Bronchial epithelial cell (primary cell): ENCODE measurements around the gene SCGB1D1. TPM values are rescaled to one million over a fixed set of nuclear protein-coding genes. Genes with fewer than 3 reads are reported as not detected.

Source experiments
- DNase-seq: peaks from one replicate; pipeline ENCODE4 v3.0.0-alpha.2; 2010; ENCODE audit warnings: low read depth
- FAIRE-seq: peaks from 2 replicates; lab custom pipeline; 2011; peaks lifted over from hg19 to GRCh38; lab: Jason Lieb, UNC
- H3K27me3 ChIP-seq: 2 replicates; pipeline ENCODE4 v1.5.1; 2011; ENCODE audit warnings: low read length; ENCODE audit not compliant: control insufficient read depth, insufficient read depth
- H3K36me3 ChIP-seq: 2 replicates; pipeline ENCODE4 v1.5.1; 2011; ENCODE audit warnings: low read length; ENCODE audit not compliant: control insufficient read depth, insufficient read depth
- H3K4me3 ChIP-seq: 2 replicates; pipeline ENCODE4 v1.5.1; 2011; ENCODE audit warnings: mild to moderate bottlenecking, low read depth, low read length, control low read depth
- total RNA-seq: library from RNA; depleted of rRNA; stranded (reverse); fragments of >200 nt; gene quantifications from 2 replicates; pipeline ENCODE4 v1.2.1, GENCODE V29; 2014
- TF ChIP-seq, protein P1 (sequence below): IDR thresholded peaks from 2 replicates; pipeline ENCODE4 v1.5.1; 2011; ENCODE audit warnings: mild to moderate bottlenecking, moderate library complexity, low read length, control low read depth, inconsistent platforms; ENCODE audit not compliant: insufficient read depth, severe bottlenecking

The SCGB1D1 gene
- total RNA-seq, 1 donor from 2014 or later, result not detected

DNA sequence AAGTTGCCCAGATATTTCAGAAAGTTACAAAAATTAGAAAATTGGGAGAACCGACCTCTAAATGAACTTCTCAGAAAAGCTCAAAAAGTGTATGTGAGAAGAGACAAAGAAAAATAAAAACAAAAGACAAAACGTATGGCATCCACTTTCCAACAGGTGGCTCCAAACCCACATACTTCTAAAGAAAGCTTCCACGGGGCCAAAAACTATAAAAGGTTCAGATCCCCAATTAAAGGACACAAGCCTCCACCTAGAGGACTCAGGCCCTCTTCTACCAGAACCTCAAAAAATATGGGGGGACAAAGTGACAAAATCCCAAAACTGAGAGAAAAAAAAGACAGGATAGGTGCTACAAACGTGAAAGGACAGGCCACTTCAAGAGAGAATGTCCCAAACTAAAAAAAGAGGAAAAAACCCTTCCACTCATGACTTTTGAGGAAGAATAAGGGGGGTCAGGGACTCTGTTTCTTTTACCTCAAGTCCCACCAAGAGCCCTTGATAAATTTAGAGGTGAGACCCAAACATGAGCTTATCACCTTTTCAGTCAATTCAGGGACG is 27.3 kb downstream of the SCGB1D1 start:
- Histone ChIP-seq H3K27me3 (peaks cover 1% of the 10 kb centered on the region), H3K4me3 (no peak overlapping the region), H3K36me3 (no peaks in the 10 kb centered on the region)
- TF ChIP-seq, protein P1, sequence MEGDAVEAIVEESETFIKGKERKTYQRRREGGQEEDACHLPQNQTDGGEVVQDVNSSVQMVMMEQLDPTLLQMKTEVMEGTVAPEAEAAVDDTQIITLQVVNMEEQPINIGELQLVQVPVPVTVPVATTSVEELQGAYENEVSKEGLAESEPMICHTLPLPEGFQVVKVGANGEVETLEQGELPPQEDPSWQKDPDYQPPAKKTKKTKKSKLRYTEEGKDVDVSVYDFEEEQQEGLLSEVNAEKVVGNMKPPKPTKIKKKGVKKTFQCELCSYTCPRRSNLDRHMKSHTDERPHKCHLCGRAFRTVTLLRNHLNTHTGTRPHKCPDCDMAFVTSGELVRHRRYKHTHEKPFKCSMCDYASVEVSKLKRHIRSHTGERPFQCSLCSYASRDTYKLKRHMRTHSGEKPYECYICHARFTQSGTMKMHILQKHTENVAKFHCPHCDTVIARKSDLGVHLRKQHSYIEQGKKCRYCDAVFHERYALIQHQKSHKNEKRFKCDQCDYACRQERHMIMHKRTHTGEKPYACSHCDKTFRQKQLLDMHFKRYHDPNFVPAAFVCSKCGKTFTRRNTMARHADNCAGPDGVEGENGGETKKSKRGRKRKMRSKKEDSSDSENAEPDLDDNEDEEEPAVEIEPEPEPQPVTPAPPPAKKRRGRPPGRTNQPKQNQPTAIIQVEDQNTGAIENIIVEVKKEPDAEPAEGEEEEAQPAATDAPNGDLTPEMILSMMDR, result peak; percentile 51
- DNase-seq (no peak), FAIRE-seq (no peak)

DNA sequence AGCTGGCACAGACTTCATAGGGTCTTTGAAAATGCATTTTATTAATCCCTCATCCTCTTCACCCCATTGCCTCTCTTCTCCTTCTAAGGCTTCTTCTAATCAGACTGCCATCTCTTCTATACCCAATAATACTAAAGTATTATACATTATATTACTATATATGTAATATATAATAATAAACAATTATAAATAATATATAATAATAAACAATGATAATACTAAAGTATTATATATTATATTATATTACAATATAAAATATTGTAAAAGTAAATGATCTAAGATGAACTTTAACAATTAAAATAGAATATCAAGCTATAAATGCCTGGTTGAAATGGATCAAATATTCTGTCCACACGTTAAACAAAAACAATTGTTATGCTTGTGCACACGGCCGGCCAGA is 31.5 kb downstream of the SCGB1D1 start:
- DNase-seq (no peak), FAIRE-seq (no peak)
- Histone ChIP-seq H3K27me3 (no peaks in the 10 kb centered on the region), H3K4me3 (no peak overlapping the region), H3K36me3 (no peaks in the 10 kb centered on the region)
- TF ChIP-seq, protein P1, result no peak

DNA sequence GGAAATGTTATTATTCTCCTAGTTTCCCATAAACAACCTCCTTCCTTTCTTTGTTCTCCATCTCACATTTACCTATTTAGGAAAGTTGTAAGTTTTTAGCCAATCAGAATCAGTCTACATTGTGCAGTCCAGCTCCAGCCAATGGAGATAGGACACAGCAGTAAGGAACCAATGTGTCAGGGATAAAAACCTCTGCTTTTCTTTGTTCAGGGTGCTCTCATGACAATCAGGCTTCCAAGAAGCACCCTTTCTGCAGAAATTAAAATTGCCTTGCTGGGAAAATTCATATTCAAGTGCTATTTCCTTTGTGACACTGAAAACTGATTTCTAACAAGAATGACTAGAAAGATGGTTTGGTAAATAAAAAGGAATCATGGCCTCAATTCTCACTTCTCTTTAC is 33.1 kb downstream of the SCGB1D1 start:
- DNase-seq (no peak), FAIRE-seq (no peak)
- TF ChIP-seq, protein P1, result no peak
- H3K4me3 ChIP-seq, result no peak overlapping the region
- no peaks in the 10 kb centered on the region for H3K27me3 ChIP-seq
- H3K36me3 ChIP-seq, result no peaks in the 10 kb centered on the region

DNA sequence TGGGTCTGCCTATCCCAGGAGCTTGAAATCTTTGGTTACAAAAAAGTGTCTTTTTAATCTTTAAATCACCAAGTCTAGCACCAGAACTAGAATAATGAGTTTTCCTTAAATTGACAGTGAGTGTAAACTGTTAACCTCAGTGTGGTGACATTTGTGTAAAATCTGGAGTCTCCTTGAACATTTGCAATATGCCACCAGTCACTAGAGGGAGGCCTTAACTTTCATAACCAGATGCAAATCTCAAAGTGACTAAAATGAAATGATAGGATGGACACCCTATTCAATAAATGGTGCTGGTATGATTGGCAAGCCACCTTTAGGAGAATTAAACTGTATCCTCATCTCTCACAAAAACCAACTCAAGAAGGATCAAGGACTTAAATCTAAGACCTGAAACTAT is 43.7 kb downstream of the SCGB1D1 start:
- Histone ChIP-seq H3K36me3 (no peaks in the 10 kb centered on the region), H3K27me3 (no peaks in the 10 kb centered on the region), H3K4me3 (no peak overlapping the region)
- TF ChIP-seq, protein P1, result no peak
- FAIRE-seq, result no peak
- DNase-seq, result no peak

DNA sequence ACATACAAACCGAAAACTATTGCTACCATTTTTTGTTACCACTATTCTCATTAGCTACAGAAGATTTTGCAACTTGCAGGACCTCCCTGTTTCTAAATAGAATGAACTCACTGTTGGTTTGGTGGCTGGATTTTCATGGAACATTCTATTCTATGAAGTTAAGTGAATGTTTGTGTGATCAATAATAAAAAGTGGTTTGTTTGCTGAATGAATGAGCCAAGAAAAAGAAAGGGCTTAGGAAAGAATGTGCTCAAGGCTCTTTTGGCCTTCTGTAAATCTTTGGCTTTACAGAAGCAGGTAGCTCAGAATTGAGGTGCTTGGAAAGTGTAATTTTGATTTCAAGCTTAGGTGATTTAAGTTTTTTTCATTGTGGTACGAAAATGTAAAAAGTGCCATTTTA is 46.2 kb downstream of the SCGB1D1 start:
- FAIRE-seq (no peak), DNase-seq (no peak)
- Histone ChIP-seq H3K36me3 (no peaks in the 10 kb centered on the region), H3K4me3 (no peak overlapping the region), H3K27me3 (no peaks in the 10 kb centered on the region)
- TF ChIP-seq, protein P1, result no peak

DNA sequence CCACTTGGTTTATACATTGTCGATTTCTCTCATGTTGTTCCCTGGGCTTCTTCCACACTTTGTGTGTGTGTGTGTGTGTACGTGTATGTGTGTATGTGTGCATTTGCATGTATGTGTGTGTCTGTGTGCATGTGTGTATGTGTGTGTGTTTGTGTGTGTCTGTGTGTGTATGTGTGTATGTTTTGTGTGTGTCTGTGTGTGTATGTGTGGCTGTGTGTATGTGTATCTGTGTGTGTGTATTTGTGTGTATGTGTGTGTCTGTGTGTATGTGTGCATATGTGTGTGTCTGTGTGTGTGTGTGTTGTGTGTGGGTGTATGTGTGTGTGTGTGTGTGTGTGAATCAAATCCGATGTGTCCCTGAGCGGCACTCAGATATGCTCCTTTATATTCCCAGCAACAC is 47.5 kb downstream of the SCGB1D1 start:
- FAIRE-seq (peak; percentile 96), DNase-seq (no peak)
- Histone ChIP-seq H3K27me3 (no peaks in the 10 kb centered on the region), H3K36me3 (no peaks in the 10 kb centered on the region), H3K4me3 (no peak overlapping the region)
- TF ChIP-seq, protein P1, result no peak
